ENCODE measurements around the gene YIPF2.

DNA sequence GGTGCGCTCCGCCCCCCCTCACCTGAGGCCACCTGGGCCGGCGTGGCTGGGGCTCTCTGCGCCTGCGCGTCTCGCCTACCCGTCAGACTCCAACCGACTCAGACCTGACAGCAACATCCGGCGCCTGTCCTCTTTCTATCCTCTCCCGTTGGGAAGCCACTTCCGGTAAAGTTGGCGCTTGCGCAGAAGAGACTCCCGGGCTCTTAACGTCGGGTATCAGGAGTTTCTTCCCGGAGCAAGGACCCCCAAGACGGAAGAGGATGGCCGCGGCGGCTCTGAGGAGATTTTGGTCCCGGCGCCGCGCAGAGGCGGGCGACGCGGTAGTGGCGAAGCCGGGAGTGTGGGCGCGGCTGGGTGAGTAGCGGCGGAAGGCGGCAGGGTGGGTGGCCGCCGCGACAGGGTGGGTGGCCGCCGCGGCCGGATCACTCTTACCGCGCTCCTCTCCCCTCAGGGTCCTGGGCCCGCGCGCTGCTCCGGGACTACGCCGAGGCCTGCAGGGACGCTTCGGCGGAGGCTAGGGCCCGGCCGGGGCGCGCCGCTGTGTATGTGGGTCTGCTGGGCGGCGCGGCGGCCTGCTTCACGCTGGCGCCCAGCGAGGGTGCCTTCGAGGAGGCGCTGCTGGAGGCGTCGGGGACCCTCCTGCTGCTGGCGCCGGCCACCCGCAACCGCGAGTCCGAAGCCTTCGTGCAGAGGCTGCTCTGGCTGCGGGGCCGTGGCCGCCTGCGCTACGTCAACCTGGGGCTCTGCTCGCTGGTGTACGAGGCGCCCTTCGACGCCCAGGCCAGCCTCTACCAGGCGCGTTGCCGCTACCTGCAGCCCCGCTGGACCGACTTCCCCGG, at the start of gene YIPF2, which contains the start of gene TIMM29:
- TF ChIP-seq TCF7L2 (IDR thresholded peaks at IDR 0.05; ENCODE audit: low read depth, low read length) (peak; percentile 41; the same call in 1 of the 2 replicates), CTCF (IDR thresholded peaks at IDR 0.05) (no peak), POLR2AphosphoS5 (IDR thresholded peaks at IDR 0.05; ENCODE audit: low read depth, low read length) (peak; percentile 66; the same call in 1 of the 2 replicates), SIN3A (IDR thresholded peaks at IDR 0.05; ENCODE audit: borderline replicate concordance, insufficient read depth, low read depth, low read length) (peak; percentile 48; the same call in 1 of the 2 replicates)

Data from Panc1 (cell line).